Astrocyte of the spinal cord (primary cell): ENCODE data around the gene SNX9.
"Not testable (repeated sequence)": the region's sequence is repeated elsewhere in the genome, so short reads cannot be mapped to it uniquely, and the experiment has no call there.

Experiments
- DNase-seq: peaks from one replicate; pipeline ENCODE4 v3.0.0; 2011; ENCODE audit warnings: low read depth, low spot score
- H3K4me3 ChIP-seq: 2 replicates; pipeline ENCODE4 v1.5.1; 2011; ENCODE audit warnings: low read depth, mild to moderate bottlenecking, low read length, moderate library complexity
- CTCF ChIP-seq: IDR thresholded peaks from 2 replicates; pipeline ENCODE4 v1.5.1; 2012; ENCODE audit warnings: low read depth, mild to moderate bottlenecking, low read length, inconsistent platforms
- in situ Hi-C: cut with HindIII; loops from 2 replicates; pipeline ENCODE4 v1.10.0; 2017; ENCODE audit warnings: low sequenced_read_pairs

The SNX9 gene

GRCh38 chr6:157789861-157790260 lies 33.2 kb upstream of the SNX9 start:
- no peak for DNase-seq
- in situ Hi-C loops = no loop called here
- no peak for TF ChIP-seq CTCF
- H3K4me3 ChIP-seq = no peak overlapping the region

- peak; percentile 36 for DNase-seq
- in situ Hi-C loops = no loop called here
- H3K4me3 ChIP-seq = no peak overlapping the region
- TF ChIP-seq CTCF = no peak
These were observed 32.4 kb upstream of the SNX9 start for GRCh38 chr6:157790548-157791160.

- no peak for DNase-seq
- in situ Hi-C loops = no loop called here
- no peak for TF ChIP-seq CTCF
- H3K4me3 ChIP-seq = no peak overlapping the region
These were observed 31.6 kb upstream of the SNX9 start for GRCh38 chr6:157791450-157791849.

GRCh38 chr6:157792671-157793070 lies 30.4 kb upstream of the SNX9 start:
- DNase-seq = no peak
- in situ Hi-C loops = no loop called here
- H3K4me3 ChIP-seq = no peak overlapping the region
- no peak for TF ChIP-seq CTCF

- in situ Hi-C loops, DNase-seq, H3K4me3 ChIP-seq: not testable (repeated sequence)
These were observed 29.0 kb upstream of the SNX9 start for GRCh38 chr6:157794012-157794411.

GRCh38 chr6:157795841-157796240 lies 27.2 kb upstream of the SNX9 start:
- H3K4me3 ChIP-seq = no peak overlapping the region
- in situ Hi-C loops = no loop called here
- DNase-seq = no peak
- no peak for TF ChIP-seq CTCF

GRCh38 chr6:157798851-157799250 lies 24.2 kb upstream of the SNX9 start:
- H3K4me3 ChIP-seq = no peak overlapping the region
- no peak for DNase-seq
- in situ Hi-C loops = no loop called here
- TF ChIP-seq CTCF = no peak

- in situ Hi-C loops, DNase-seq, H3K4me3 ChIP-seq: not testable (repeated sequence)
These were observed 23.5 kb upstream of the SNX9 start for GRCh38 chr6:157799561-157799960.
